SK-N-SH (cell line): ENCODE results near the gene CSH2. TPM values are rescaled to one million over a fixed set of nuclear protein-coding genes. Genes with fewer than 3 reads are reported as not detected.

Experiments
- CTCF ChIA-PET: fragments of 300-600, 350-600 bp; formaldehyde crosslinking; extraction: SDS; loops from one replicate; lab custom pipeline; 2021; lab: Yijun Ruan, JAX
- POLR2A ChIA-PET: fragments of 350-600 bp; sonication (Branson Sonifier 250); formaldehyde crosslinking; extraction: SDS; loops from one replicate; lab custom pipeline; 2020; ENCODE audit warnings: antibody characterized with exemption, inconsistent platforms; lab: Yijun Ruan, JAX
- DNase-seq: peaks from one replicate; pipeline ENCODE4 v3.0.0; 2012
- H2AFZ ChIP-seq: fragments of 200-600 bp; sonication (generic); 2 replicates; pipeline ENCODE4 v1.8.1; 2016; ENCODE audit warnings: antibody characterized with exemption, mild to moderate bottlenecking, low read depth
- H3F3A ChIP-seq: fragments of 200-600 bp; sonication (generic); replicated peaks from 2 replicates; pipeline ENCODE3; 2016; ENCODE audit warnings: antibody characterized with exemption, mild to moderate bottlenecking; ENCODE audit not compliant: insufficient read depth
- H3K27ac ChIP-seq, 2 experiments: fragments of 200-500 bp in 1 of 2; fragments of 200-600 bp in 1 of 2; sonication (Bioruptor generic) in 1 of 2; sonication (generic), shearing (Covaris generic) in 1 of 2; 2 replicates each; pipeline versions ENCODE4 v1.5.1 to v1.6.1; 2014 to 2016; ENCODE audit warnings: low read depth in 2 of 2, inconsistent platforms in 1 of 2, low read length in 1 of 2, mild to moderate bottlenecking in 1 of 2, mixed read lengths in 1 of 2
- H3K27me3 ChIP-seq: fragments of 200-600 bp; sonication (generic), shearing (Covaris generic); 2 replicates; pipeline ENCODE4 v1.6.1; 2016; ENCODE audit warnings: mixed run types; ENCODE audit not compliant: insufficient read depth
- H3K36me3 ChIP-seq, 2 experiments: fragments of 200-500 bp in 1 of 2; fragments of 200-600 bp in 1 of 2; sonication (Bioruptor generic) in 1 of 2; sonication (generic) in 1 of 2; replicated peaks in 1 of 2; 2 replicates each; pipeline versions ENCODE3 to v1.5.1; 2014 to 2016; ENCODE audit warnings: low read length in 1 of 2, mild to moderate bottlenecking in 1 of 2; ENCODE audit not compliant: insufficient read depth in 2 of 2, control insufficient read depth in 1 of 2
- H3K4me1 ChIP-seq, 2 experiments: fragments of 200-500 bp in 1 of 2; fragments of 200-600 bp in 1 of 2; sonication (Bioruptor generic) in 1 of 2; sonication (generic), shearing (Covaris generic) in 1 of 2; 2 replicates each; pipeline versions ENCODE4 v1.5.1 to v1.6.1; 2014 to 2016; ENCODE audit warnings: low read depth in 1 of 2, low read length in 1 of 2, mixed run types in 1 of 2; ENCODE audit not compliant: insufficient read depth in 2 of 2, control insufficient read depth in 1 of 2
- H3K4me2 ChIP-seq: fragments of 200-600 bp; sonication (generic), shearing (Covaris generic); 2 replicates; pipeline ENCODE4 v1.6.1; 2017; ENCODE audit warnings: mixed run types
- H3K4me3 ChIP-seq, 2 experiments: fragments of 200-500 bp in 1 of 2; fragments of 200-600 bp in 1 of 2; sonication (Bioruptor generic) in 1 of 2; sonication (generic), shearing (Covaris generic) in 1 of 2; 2 replicates each; pipeline versions ENCODE4 v1.5.1 to v1.8.1; 2014 to 2016; ENCODE audit warnings: low read depth in 2 of 2, inconsistent platforms in 1 of 2, low read length in 1 of 2, mild to moderate bottlenecking in 1 of 2, mixed read lengths in 1 of 2, moderate library complexity in 1 of 2
- H3K79me2 ChIP-seq: fragments of 200-600 bp; sonication (generic); 2 replicates; pipeline ENCODE4 v1.8.1; 2017; ENCODE audit warnings: mild to moderate bottlenecking; ENCODE audit not compliant: insufficient read depth
- H3K9ac ChIP-seq: fragments of 200-600 bp; sonication (generic); 2 replicates; pipeline ENCODE4 v1.6.1; 2017; ENCODE audit warnings: mixed run types
- H3K9me2 ChIP-seq: fragments of 200-600 bp; sonication (generic); 2 replicates; pipeline ENCODE4 v1.6.1; 2017; ENCODE audit warnings: mixed run types
- H3K9me3 ChIP-seq: fragments of 200-600 bp; sonication (generic); 2 replicates; pipeline ENCODE4 v1.6.1; 2017; ENCODE audit warnings: mixed run types, mild to moderate bottlenecking, moderate library complexity
- H4K20me1 ChIP-seq: fragments of 200-600 bp; sonication (generic); 2 replicates; pipeline ENCODE4 v1.6.1; 2017; ENCODE audit warnings: mild to moderate bottlenecking, mixed run types; ENCODE audit not compliant: insufficient read depth
- EZH2phosphoT487 ChIP-seq: fragments of 200-600 bp; sonication (generic); IDR thresholded peaks from 2 replicates; pipeline ENCODE4 v1.6.1; 2017; ENCODE audit warnings: low read depth, mixed run types, mild to moderate bottlenecking, antibody characterized with exemption, moderate library complexity, borderline replicate concordance
- MXI1 ChIP-seq: IDR thresholded peaks from 2 replicates; pipeline ENCODE4 v1.6.1; 2012; ENCODE audit warnings: mild to moderate bottlenecking, low read depth, low read length, improper control_type of control experiment
- POLR2AphosphoS5 ChIP-seq: IDR thresholded peaks from 2 replicates; pipeline ENCODE4 v1.6.1; 2012; ENCODE audit warnings: low read depth, low read length
- RAD21 ChIP-seq: IDR thresholded peaks from 2 replicates; pipeline ENCODE4 v1.6.1; 2012; ENCODE audit warnings: mild to moderate bottlenecking, low read length
- RCOR1 ChIP-seq: fragments of 150-350 bp; IDR thresholded peaks from 2 replicates; pipeline ENCODE4 v1.6.1; 2017; ENCODE audit warnings: antibody characterized with exemption, low read length
- RFX5 ChIP-seq: IDR thresholded peaks from 2 replicates; pipeline ENCODE4 v1.6.1; 2012; ENCODE audit warnings: mild to moderate bottlenecking, improper control_type of control experiment, low read length
- TCF12 ChIP-seq: IDR thresholded peaks from 2 replicates; pipeline ENCODE4 v1.4.0; 2012
- YY1 ChIP-seq: IDR thresholded peaks from 2 replicates; pipeline ENCODE4 v1.4.0; 2012; ENCODE audit warnings: low read depth, mild to moderate bottlenecking
- ZBTB33 ChIP-seq: IDR thresholded peaks from 2 replicates; pipeline ENCODE4 v1.4.0; 2012; ENCODE audit warnings: low read depth, borderline replicate concordance
- WGBS: methylation state at CpG from one replicate; pipeline ENCODE4 v1.1.6; 2017; ENCODE audit warnings: low lambda C conversion rate; 5-methylcytosine and 5-hydroxymethylcytosine counted together
- polyA plus RNA-seq, 3 experiments: library from polyadenylated mRNA; depleted of rRNA; stranded (reverse); fragments of >200 nt; gene quantifications; 2 replicates each; pipeline ENCODE4 v1.2.3, GENCODE V29; 2012
- TF ChIP-seq, protein P1 (sequence below): fragments of 200-600 bp; sonication (generic); IDR thresholded peaks from 2 replicates; pipeline ENCODE4 v1.6.1; 2017; ENCODE audit warnings: antibody characterized with exemption, mild to moderate bottlenecking, moderate library complexity

The CSH2 gene
- polyA plus RNA-seq, 1 of the 3 experiments (the other 2 are of a cell fraction) = not detected

DNA sequence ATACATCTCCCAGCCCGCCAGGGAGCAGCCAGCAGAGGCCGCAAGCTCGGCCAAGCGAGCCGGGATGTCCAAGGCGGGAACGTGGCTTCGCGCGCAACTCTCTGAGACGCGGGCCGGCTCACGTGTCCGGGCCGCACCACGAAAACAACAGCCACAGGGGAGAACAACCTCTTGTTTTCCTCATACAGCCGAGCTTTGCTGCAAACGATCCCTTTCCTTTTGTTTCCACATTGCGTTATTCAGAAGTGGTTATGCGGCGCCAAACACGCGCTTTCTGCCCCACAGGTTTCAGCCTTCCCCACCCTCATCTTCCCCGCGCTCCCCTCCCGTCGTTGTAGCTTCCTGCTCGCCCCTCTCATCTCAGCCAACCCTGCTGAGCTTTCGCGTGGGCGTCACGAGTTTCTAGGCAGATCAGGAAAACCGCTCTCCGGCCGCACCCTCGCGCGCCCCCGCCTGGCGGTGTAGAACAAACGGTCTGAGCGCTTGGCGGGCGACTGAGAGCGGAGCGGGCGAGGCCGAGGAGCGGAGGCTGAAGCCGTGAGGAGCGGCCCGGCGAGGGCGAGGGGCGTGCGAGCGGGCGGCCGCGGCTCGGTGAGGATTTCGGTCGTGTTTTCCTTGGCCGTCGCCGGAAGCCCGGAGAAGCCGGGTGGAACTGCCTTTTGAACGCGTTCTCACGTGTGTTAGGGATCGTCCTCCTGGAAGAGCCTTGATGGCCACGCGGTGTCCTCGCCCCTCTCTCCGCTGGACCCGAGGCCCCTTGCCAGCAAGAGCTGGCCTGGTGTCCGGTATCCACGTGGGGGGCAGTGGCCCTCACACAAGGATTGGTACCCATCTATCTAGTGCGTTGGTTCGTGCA is 24.4 kb downstream of the CSH2 start:
- H3K9ac ChIP-seq = no peak overlapping the region
- peaks cover 2% of the 10 kb centered on the region; the same call in 1 of the 2 replicates for H3K27me3 ChIP-seq
- no peaks in the 10 kb centered on the region for H3K9me3 ChIP-seq
- H3K4me1 ChIP-seq = no peaks in the 10 kb centered on the region
- no peak overlapping the region for H2AFZ ChIP-seq
- no peaks in the 10 kb centered on the region for H3K9me2 ChIP-seq
- 83% methylated on average over 82 of the region's 82 CpGs for WGBS
- no peaks in the 10 kb centered on the region for H3K36me3 ChIP-seq
- peaks cover 5% of the 10 kb centered on the region for H3F3A ChIP-seq
- no peaks in the 10 kb centered on the region for H4K20me1 ChIP-seq
- ChIA-PET CTCF (interaction anchor here (0.6 to 2.3 kb wide), 7 partner anchors 10 to 70 kb away, joined by 3 to 7 read pairs (median 3); partner anchors contain the start of gene CSHL1), POLR2A (no interaction called here)
- TF ChIP-seq TCF12 = no peak
- TF ChIP-seq RFX5 = peak; percentile 95
- H3K79me2 ChIP-seq = no peaks in the 10 kb centered on the region
- no peak overlapping the region for H3K4me2 ChIP-seq
- no peak overlapping the region; a peak in 1 of 4 replicates for H3K4me3 ChIP-seq
- DNase-seq = peak; percentile 66
- no peak overlapping the region for H3K27ac ChIP-seq

DNA sequence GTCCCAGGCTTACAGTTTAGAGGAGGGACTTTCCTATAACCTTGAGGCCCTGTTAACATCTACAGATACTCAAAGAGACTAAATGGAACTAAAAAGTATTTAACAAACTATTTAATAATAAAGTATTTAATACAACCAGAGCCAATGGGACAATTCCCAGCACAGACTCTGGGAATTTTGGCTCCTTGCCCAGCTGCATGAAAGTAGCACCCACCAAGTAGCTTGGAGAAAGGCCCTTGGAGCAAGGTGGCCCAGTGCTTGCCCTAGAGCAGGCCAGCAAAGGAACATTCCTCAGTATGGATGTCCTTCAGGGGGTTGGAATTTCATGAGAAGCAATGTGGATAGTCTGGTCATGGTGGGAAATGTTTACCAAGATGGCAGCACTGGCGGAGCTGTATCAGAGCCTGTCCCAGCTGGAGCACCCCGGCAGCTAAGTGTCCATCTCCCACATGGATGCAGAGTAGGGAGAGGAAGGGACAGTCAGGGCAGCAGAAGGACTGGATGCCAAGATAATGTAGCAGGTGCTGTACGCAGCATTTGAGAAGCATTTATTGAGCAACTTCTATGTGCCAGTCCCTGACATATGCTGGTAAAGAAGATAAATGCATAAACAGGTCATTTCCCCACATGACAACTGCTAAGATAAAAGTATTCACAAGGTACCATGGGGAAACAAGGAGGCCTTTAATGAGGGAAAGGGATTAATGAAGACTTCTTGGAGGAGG is 25.8 kb downstream of the CSH2 start:
- Histone ChIP-seq H3K79me2 (no peaks in the 10 kb centered on the region), H3F3A (peaks cover 12% of the 10 kb centered on the region), H3K9me3 (no peaks in the 10 kb centered on the region), H3K27me3 (no peaks in the 10 kb centered on the region; the same call in 1 of the 2 replicates), H4K20me1 (no peaks in the 10 kb centered on the region), H3K9ac (no peak overlapping the region), H3K4me3 (no peak overlapping the region), H3K9me2 (no peaks in the 10 kb centered on the region), H2AFZ (no peak overlapping the region), H3K4me2 (no peak overlapping the region), H3K4me1 (peaks cover 0 to 4% of the 10 kb centered on the region in 2 experiments; a peak in 1 of 4 replicates), H3K36me3 (no peaks in the 10 kb centered on the region), H3K27ac (no peak overlapping the region)
- POLR2A ChIA-PET = no interaction called here
- TF ChIP-seq, protein P1, sequence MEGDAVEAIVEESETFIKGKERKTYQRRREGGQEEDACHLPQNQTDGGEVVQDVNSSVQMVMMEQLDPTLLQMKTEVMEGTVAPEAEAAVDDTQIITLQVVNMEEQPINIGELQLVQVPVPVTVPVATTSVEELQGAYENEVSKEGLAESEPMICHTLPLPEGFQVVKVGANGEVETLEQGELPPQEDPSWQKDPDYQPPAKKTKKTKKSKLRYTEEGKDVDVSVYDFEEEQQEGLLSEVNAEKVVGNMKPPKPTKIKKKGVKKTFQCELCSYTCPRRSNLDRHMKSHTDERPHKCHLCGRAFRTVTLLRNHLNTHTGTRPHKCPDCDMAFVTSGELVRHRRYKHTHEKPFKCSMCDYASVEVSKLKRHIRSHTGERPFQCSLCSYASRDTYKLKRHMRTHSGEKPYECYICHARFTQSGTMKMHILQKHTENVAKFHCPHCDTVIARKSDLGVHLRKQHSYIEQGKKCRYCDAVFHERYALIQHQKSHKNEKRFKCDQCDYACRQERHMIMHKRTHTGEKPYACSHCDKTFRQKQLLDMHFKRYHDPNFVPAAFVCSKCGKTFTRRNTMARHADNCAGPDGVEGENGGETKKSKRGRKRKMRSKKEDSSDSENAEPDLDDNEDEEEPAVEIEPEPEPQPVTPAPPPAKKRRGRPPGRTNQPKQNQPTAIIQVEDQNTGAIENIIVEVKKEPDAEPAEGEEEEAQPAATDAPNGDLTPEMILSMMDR = no peak
- TF ChIP-seq ZBTB33 (no peak), POLR2AphosphoS5 (no peak), RCOR1 (no peak), MXI1 (no peak), YY1 (no peak), EZH2phosphoT487 (no peak), RAD21 (no peak)
- WGBS = 62% methylated on average over 3 of the region's 3 CpGs
- CTCF ChIA-PET = interaction anchor here (1.0 to 3.0 kb wide), 4 partner anchors 12 to 19 kb away, joined by 3 to 24 read pairs (median 6); no protein-coding TSS in a partner anchor
- no peak for DNase-seq
